Right kidney (tissue), 1 donor: ENCODE data around the gene PPFIBP1.
"Not testable (repeated sequence)": the region's sequence is repeated elsewhere in the genome, so short reads cannot be mapped to it uniquely, and the experiment has no call there.

Source experiments
- DNase-seq: peaks from one replicate; pipeline ENCODE4 v3.0.0-alpha.2; 2016

The PPFIBP1 gene

GRCh38 chr12:27627123-27627852 is 103.3 kb downstream of the PPFIBP1 start:
- DNase-seq = no peak

- DNase-seq = not testable (repeated sequence)
Observed at GRCh38 chr12:27627853-27628469, 104.0 kb downstream of the PPFIBP1 start.

GRCh38 chr12:27630219-27630618 is 106.2 kb downstream of the PPFIBP1 start:
- not testable (repeated sequence) for DNase-seq

GRCh38 chr12:27631365-27631764 is 107.4 kb downstream of the PPFIBP1 start:
- DNase-seq = no peak

- DNase-seq = no peak
Observed at GRCh38 chr12:27631813-27632491, 107.9 kb downstream of the PPFIBP1 start.

GRCh38 chr12:27635349-27635972 is 111.5 kb downstream of the PPFIBP1 start:
- no peak for DNase-seq

- DNase-seq = not testable (repeated sequence)
Observed at GRCh38 chr12:27636569-27636968, 112.6 kb downstream of the PPFIBP1 start.

GRCh38 chr12:27637524-27637923 is 113.5 kb downstream of the PPFIBP1 start:
- no peak for DNase-seq

GRCh38 chr12:27639265-27639664 is 115.3 kb downstream of the PPFIBP1 start:
- no peak for DNase-seq

- DNase-seq = not testable (repeated sequence)
Observed at GRCh38 chr12:27640566-27641200, 116.7 kb downstream of the PPFIBP1 start.

GRCh38 chr12:27642361-27642760 is 118.4 kb downstream of the PPFIBP1 start:
- DNase-seq = not testable (repeated sequence)

- not testable (repeated sequence) for DNase-seq
Observed at GRCh38 chr12:27642892-27643291, 118.9 kb downstream of the PPFIBP1 start.

- DNase-seq = no peak
Observed at GRCh38 chr12:27644158-27644845, 120.3 kb downstream of the PPFIBP1 start.

- DNase-seq = no peak
Observed at GRCh38 chr12:27645671-27646070, 121.7 kb downstream of the PPFIBP1 start.

- no peak for DNase-seq
Observed at GRCh38 chr12:27646149-27646548, 122.1 kb downstream of the PPFIBP1 start.

- DNase-seq = no peak
Observed at GRCh38 chr12:27650011-27650410, 126.0 kb downstream of the PPFIBP1 start.

GRCh38 chr12:27651201-27651600 is 127.2 kb downstream of the PPFIBP1 start:
- DNase-seq = no peak

- no peak for DNase-seq
Observed at GRCh38 chr12:27652174-27652763, 128.3 kb downstream of the PPFIBP1 start.

- no peak for DNase-seq
Observed at GRCh38 chr12:27653661-27654060, 129.7 kb downstream of the PPFIBP1 start.

GRCh38 chr12:27655476-27655875 is 131.5 kb downstream of the PPFIBP1 start:
- not testable (repeated sequence) for DNase-seq

GRCh38 chr12:27657296-27657695 is 133.3 kb downstream of the PPFIBP1 start:
- no peak for DNase-seq
